H9 (cell line): ENCODE measurements around the gene STK11IP. TPM values are rescaled to one million over a fixed set of nuclear protein-coding genes. Genes with fewer than 3 reads are reported as not detected.

Source experiments
- DNase-seq: peaks from one replicate; pipeline ENCODE4 v3.0.0-alpha.2; 2017
- H2AFZ ChIP-seq: one replicate; pipeline ENCODE4 v1.6.1; 2013; ENCODE audit warnings: mild to moderate bottlenecking, low read length, control low read depth, moderate library complexity
- H2AK5ac ChIP-seq: 2 replicates; pipeline ENCODE4 v1.6.1; 2013; ENCODE audit warnings: low read length, control low read depth, mixed read lengths; ENCODE audit not compliant: insufficient read length
- H2BK120ac ChIP-seq: one replicate; pipeline ENCODE4 v1.6.1; 2013; ENCODE audit warnings: low read depth, mild to moderate bottlenecking, low read length, control low read depth, inconsistent platforms; ENCODE audit not compliant: poor library complexity, severe bottlenecking
- H2BK12ac ChIP-seq: 2 replicates; pipeline ENCODE4 v1.6.1; 2013; ENCODE audit warnings: low read length, control low read depth, mixed read lengths, low read depth; ENCODE audit not compliant: insufficient read length
- H2BK15ac ChIP-seq: 2 replicates; pipeline ENCODE4 v1.6.1; 2013; ENCODE audit warnings: low read depth, low read length, control low read depth
- H2BK20ac ChIP-seq: one replicate; pipeline ENCODE4 v1.6.1; 2013; ENCODE audit warnings: low read depth, mild to moderate bottlenecking, low read length, control low read depth, inconsistent platforms; ENCODE audit not compliant: poor library complexity, severe bottlenecking
- H2BK5ac ChIP-seq: 2 replicates; pipeline ENCODE4 v1.6.1; 2013; ENCODE audit warnings: low read length, control low read depth, mixed read lengths; ENCODE audit not compliant: insufficient read length
- H3K14ac ChIP-seq: 2 replicates; pipeline ENCODE4 v1.6.1; 2013; ENCODE audit warnings: low read length, control low read depth; ENCODE audit not compliant: insufficient read depth
- H3K18ac ChIP-seq: 2 replicates; pipeline ENCODE4 v1.6.1; 2013; ENCODE audit warnings: low read depth, mild to moderate bottlenecking, mixed read lengths, low read length, control low read depth; ENCODE audit not compliant: insufficient read length
- H3K23ac ChIP-seq: 2 replicates; pipeline ENCODE4 v1.6.1; 2013; ENCODE audit warnings: low read length, control low read depth, mixed read lengths, low read depth; ENCODE audit not compliant: insufficient read length
- H3K23me2 ChIP-seq: 2 replicates; pipeline ENCODE4 v1.6.1; 2013; ENCODE audit warnings: low read depth, mild to moderate bottlenecking, mixed read lengths, low read length, control low read depth; ENCODE audit not compliant: insufficient read length, poor library complexity, severe bottlenecking
- H3K27ac ChIP-seq: 2 replicates; pipeline ENCODE4 v1.5.1; 2013; ENCODE audit warnings: low read length, control low read depth, mixed read lengths, low read depth; ENCODE audit not compliant: insufficient read length
- H3K27me3 ChIP-seq: 2 replicates; pipeline ENCODE4 v1.6.1; 2013; ENCODE audit warnings: low read length, control low read depth, inconsistent platforms; ENCODE audit not compliant: insufficient read depth
- H3K4ac ChIP-seq: 2 replicates; pipeline ENCODE4 v1.6.1; 2013; ENCODE audit warnings: low read depth, mild to moderate bottlenecking, control low read depth, inconsistent platforms, low read length, moderate library complexity
- H3K4me1 ChIP-seq: 2 replicates; pipeline ENCODE4 v1.6.1; 2013; ENCODE audit warnings: low read length, control low read depth, inconsistent platforms; ENCODE audit not compliant: insufficient read depth
- H3K4me2 ChIP-seq: 2 replicates; pipeline ENCODE4 v1.6.1; 2013; ENCODE audit warnings: low read length, control low read depth, mixed read lengths; ENCODE audit not compliant: insufficient read length, insufficient read depth
- H3K56ac ChIP-seq: 2 replicates; pipeline ENCODE4 v1.6.1; 2013; ENCODE audit warnings: low read depth, mild to moderate bottlenecking, mixed read lengths, low read length, control low read depth; ENCODE audit not compliant: insufficient read length
- H3K79me1 ChIP-seq: 2 replicates; pipeline ENCODE4 v1.6.1; 2013; ENCODE audit warnings: low read depth, mild to moderate bottlenecking, moderate library complexity, low read length, control low read depth, inconsistent platforms; ENCODE audit not compliant: insufficient read depth, poor library complexity, severe bottlenecking
- H3K79me2 ChIP-seq: 2 replicates; pipeline ENCODE4 v1.6.1; 2013; ENCODE audit warnings: low read length, control low read depth, inconsistent platforms; ENCODE audit not compliant: insufficient read depth
- H3K9ac ChIP-seq: 2 replicates; pipeline ENCODE4 v1.6.1; 2013; ENCODE audit warnings: low read length, control low read depth, mixed read lengths; ENCODE audit not compliant: insufficient read length; ENCODE audit errors: extremely low read depth
- H3K9me3 ChIP-seq: one replicate; pipeline ENCODE4 v1.6.1; 2013; ENCODE audit warnings: low read depth, low read length, inconsistent platforms; ENCODE audit not compliant: control insufficient read depth
- H3T11ph ChIP-seq: one replicate; pipeline ENCODE4 v1.6.1; 2013; ENCODE audit warnings: mild to moderate bottlenecking, low read length, control low read depth, inconsistent platforms
- H4K20me1 ChIP-seq: one replicate; pipeline ENCODE4 v1.6.1; 2013; ENCODE audit not compliant: control insufficient read depth, insufficient read length, insufficient read depth
- H4K5ac ChIP-seq: 2 replicates; pipeline ENCODE4 v1.6.1; 2013; ENCODE audit warnings: low read depth, mild to moderate bottlenecking, mixed read lengths, low read length, control low read depth; ENCODE audit not compliant: insufficient read length
- H4K8ac ChIP-seq: replicated peaks from 2 replicates; pipeline ENCODE4 v1.6.1; 2013; ENCODE audit warnings: low read length, control low read depth, mixed read lengths, low read depth; ENCODE audit not compliant: insufficient read length
- H4K91ac ChIP-seq: 2 replicates; pipeline ENCODE4 v1.6.1; 2013; ENCODE audit warnings: low read depth, mild to moderate bottlenecking, moderate library complexity, mixed read lengths, low read length, control low read depth; ENCODE audit not compliant: insufficient read length
- H3K27ac Mint-ChIP-seq, 3 experiments: 2 replicates in 2 of 3; 3 replicates in 1 of 3; pipeline ENCODE4 v1.8.0; 2020 to 2021; ENCODE audit warnings: mixed read lengths in 3 of 3, mild to moderate bottlenecking in 1 of 3, moderate library complexity in 1 of 3
- H3K27me3 Mint-ChIP-seq: 2 replicates; pipeline ENCODE4 v1.8.0; 2021; ENCODE audit warnings: low read depth, mild to moderate bottlenecking, moderate library complexity, mixed read lengths
- H3K36me3 Mint-ChIP-seq, 3 experiments: 2 replicates in 2 of 3; 3 replicates in 1 of 3; pipeline ENCODE4 v1.8.0; 2020 to 2021; ENCODE audit warnings: low read depth in 3 of 3, mixed read lengths in 3 of 3; ENCODE audit not compliant: insufficient read depth in 1 of 3
- H3K4me1 Mint-ChIP-seq, 2 experiments: 2 replicates each; pipeline ENCODE4 v1.8.0; 2020; ENCODE audit warnings: mixed read lengths in 2 of 2
- H3K4me3 Mint-ChIP-seq, 2 experiments: 2 replicates in 1 of 2; 3 replicates in 1 of 2; pipeline ENCODE4 v1.8.0; 2020 to 2021; ENCODE audit warnings: mild to moderate bottlenecking in 2 of 2, mixed read lengths in 2 of 2, moderate library complexity in 1 of 2
- H3K9me3 Mint-ChIP-seq, 2 experiments: 2 replicates in 1 of 2; 3 replicates in 1 of 2; pipeline ENCODE4 v1.8.0; 2020; ENCODE audit warnings: mild to moderate bottlenecking in 2 of 2, mixed read lengths in 2 of 2, moderate library complexity in 1 of 2
- WGBS: extraction: QIAGEN DNeasy Blood & Tissue Kit; methylation state at CpG from one replicate; pipeline ENCODE4 v1.1.7; 2013; ENCODE audit warnings: missing lambda C conversion rate, low lambda C conversion rate, mixed read lengths; ENCODE audit not compliant: insufficient read length; ENCODE audit errors: extremely low coverage; 5-methylcytosine and 5-hydroxymethylcytosine counted together
- total RNA-seq: library from RNA; stranded (reverse); gene quantifications from 2 replicates; pipeline ENCODE4 v1.2.1, GENCODE V29; 2021
- TF ChIP-seq, protein P1 (sequence below): fragments of 200-600 bp; sonication (generic); conservative IDR thresholded peaks from 3 replicates; pipeline ENCODE4 v1.8.0; 2021; ENCODE audit warnings: antibody characterized with exemption, mild to moderate bottlenecking

STK11IP gene
- total RNA-seq, 1 experiment from 2014 or later: 31.1 TPM

DNA sequence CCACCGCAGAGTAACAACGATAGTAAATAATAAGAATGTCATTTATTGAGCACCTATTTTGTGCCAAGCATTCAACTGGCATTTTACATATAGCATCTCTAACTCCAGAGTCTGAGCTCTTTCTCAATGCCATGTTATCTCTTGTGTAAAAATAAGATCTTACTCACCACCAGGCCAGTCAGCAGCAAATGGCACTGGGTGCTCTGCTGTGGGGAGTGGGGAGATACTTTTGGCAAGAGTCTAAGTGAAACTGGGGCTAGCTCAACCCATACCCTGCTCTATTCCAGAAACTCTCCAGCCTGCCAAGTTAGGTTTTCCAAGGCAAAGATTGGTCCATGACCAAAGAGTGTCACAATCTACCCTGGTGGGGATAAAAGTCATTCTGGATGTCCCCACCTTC is 24.8 kb downstream of the STK11IP start:
- no peak overlapping the region for H3K4ac ChIP-seq
- no peaks in the 10 kb centered on the region for H3K23me2 ChIP-seq
- H2BK12ac ChIP-seq: no peak overlapping the region
- no peak for DNase-seq
- H3K79me2 ChIP-seq: no peaks in the 10 kb centered on the region
- H3K9ac ChIP-seq: no peak overlapping the region
- H4K91ac ChIP-seq: no peak overlapping the region
- no peaks in the 10 kb centered on the region; a peak in 1 of 5 replicates for H3K9me3 Mint-ChIP-seq
- no peaks in the 10 kb centered on the region for H4K20me1 ChIP-seq
- H3K18ac ChIP-seq: no peak overlapping the region
- peaks cover 6 to 10% of the 10 kb centered on the region in 2 experiments; a peak in 3 of 4 replicates for H3K4me1 Mint-ChIP-seq
- H2BK120ac ChIP-seq: no peak overlapping the region
- no peak overlapping the region for H2AK5ac ChIP-seq
- no peak overlapping the region for H3K27ac ChIP-seq
- no peak overlapping the region for H2BK20ac ChIP-seq
- H4K5ac ChIP-seq: no peak overlapping the region
- no peaks in the 10 kb centered on the region for H3K27me3 ChIP-seq
- H2BK15ac ChIP-seq: no peak overlapping the region
- H3K23ac ChIP-seq: no peak overlapping the region
- 0 out of 2 replicates have a peak, but pooled peaks cover 3% of the 10 kb centered on the region for H3K4me1 ChIP-seq
- H3K27me3 Mint-ChIP-seq: peaks cover 21% of the 10 kb centered on the region
- H4K8ac ChIP-seq: no peak overlapping the region
- H3K79me1 ChIP-seq: no peaks in the 10 kb centered on the region
- H2AFZ ChIP-seq: no peak overlapping the region
- H3K9me3 ChIP-seq: no peaks in the 10 kb centered on the region
- no peak overlapping the region for H3K14ac ChIP-seq
- H3K4me2 ChIP-seq: no peak overlapping the region
- WGBS: no CpG with 5 or more reads among the region's 2 CpGs
- no peak overlapping the region for H3K56ac ChIP-seq
- no peak overlapping the region for H3K27ac Mint-ChIP-seq
- no peak overlapping the region for H3T11ph ChIP-seq
- H3K4me3 Mint-ChIP-seq: no peak overlapping the region
- H3K36me3 Mint-ChIP-seq: no peaks in the 10 kb centered on the region; a peak in 1 of 7 replicates
- H2BK5ac ChIP-seq: no peak overlapping the region
- TF ChIP-seq, protein P1, sequence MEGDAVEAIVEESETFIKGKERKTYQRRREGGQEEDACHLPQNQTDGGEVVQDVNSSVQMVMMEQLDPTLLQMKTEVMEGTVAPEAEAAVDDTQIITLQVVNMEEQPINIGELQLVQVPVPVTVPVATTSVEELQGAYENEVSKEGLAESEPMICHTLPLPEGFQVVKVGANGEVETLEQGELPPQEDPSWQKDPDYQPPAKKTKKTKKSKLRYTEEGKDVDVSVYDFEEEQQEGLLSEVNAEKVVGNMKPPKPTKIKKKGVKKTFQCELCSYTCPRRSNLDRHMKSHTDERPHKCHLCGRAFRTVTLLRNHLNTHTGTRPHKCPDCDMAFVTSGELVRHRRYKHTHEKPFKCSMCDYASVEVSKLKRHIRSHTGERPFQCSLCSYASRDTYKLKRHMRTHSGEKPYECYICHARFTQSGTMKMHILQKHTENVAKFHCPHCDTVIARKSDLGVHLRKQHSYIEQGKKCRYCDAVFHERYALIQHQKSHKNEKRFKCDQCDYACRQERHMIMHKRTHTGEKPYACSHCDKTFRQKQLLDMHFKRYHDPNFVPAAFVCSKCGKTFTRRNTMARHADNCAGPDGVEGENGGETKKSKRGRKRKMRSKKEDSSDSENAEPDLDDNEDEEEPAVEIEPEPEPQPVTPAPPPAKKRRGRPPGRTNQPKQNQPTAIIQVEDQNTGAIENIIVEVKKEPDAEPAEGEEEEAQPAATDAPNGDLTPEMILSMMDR: no peak
